Stimulated activated CD4-positive, alpha-beta T cell treated with anti-CD3 and anti-CD28 coated beads, TNF-alpha, amount 100 ng/mL, for 48 hours (primary cell): Measurements from ENCODE around the gene KLHL17.
A peak's percentile ranks its signal among the peaks of the same experiment; 100 is the strongest.
"Not testable (repeated sequence)": the region's sequence is repeated elsewhere in the genome, so short reads cannot be mapped to it uniquely, and the experiment has no call there.

Experiments used
- DNase-seq, 3 donors: peaks; one replicate each; pipeline ENCODE4 v3.0.0-alpha.2; 2020; ENCODE audit warnings: low read depth in 3 of 3

The KLHL17 gene

DNA sequence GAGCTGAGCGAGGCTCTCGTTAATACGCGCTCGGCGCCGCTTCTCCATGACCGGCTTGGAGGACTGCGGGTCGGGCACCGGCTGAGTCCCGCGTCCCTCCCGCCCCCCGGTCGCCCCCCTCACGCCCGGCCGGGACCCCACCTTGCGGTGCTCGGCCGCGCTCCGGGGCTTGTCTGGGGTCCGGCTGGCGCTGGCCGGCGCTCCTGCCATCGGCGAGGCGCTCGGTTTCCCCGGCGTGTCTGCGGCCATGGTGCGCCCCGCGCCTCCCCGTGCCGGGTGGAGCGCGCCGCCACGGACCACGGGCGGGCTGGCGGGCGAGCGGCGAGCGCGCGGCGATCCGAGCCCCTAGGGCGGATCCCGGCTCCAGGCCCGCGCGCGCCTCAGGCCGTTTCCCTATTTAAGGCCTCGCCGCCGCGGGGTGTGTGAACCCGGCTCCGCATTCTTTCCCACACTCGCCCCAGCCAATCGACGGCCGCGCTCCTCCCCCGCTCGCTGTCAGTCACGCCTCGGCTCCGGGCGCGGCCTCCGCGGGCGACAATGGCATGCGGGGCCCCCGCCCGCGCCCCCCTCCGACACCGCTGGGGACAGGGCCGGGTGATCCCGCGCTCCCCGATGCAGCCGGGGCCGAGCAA lies 39.5 kb downstream of the KLHL17 start, which contains the start of gene HES4:
Gene HES4, minus strand, starts transcription at position 373 of the 632 bp plus-strand sequence. Its CDS starts 124 bp downstream, at position 249.
- DNase-seq = peak in 1 of 3 donors; percentile 65

DNA sequence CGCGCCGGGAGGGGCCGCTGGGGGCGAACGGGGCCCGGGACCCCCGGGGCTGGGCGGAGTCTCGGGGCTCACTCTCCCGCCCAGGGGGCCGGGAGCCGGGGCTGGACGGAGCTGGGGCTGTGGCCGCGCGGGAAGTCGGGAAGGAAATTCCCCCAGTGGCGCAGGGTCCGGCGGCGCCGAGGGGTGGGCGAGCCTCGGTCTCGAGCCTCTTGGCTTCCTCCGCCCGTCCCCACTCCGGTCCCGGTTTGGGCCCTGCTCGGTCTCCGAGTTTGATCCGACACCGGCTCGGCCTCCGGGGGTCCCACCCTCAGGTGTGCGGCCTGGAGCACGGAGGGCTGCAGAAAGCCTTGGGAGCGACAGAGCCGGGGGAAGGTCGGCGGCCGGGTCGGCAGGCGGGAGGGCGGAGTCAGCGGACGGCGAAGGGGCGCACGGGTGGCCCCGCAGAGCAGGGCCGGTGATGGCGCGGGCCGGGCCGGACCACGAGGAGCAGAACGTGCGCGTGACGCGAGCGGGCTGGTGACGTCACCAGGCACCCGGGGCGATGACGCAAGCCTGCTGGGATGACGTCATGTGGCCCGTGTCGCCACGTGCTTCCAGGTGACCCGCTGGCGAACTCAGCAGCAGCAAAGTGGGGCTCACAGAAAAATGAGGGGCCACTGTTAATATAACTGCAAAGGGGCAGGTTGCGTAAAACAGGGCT lies 40.1 kb downstream of the KLHL17 start:
- peak; percentile 42 to 63 (median 49) for DNase-seq

DNA sequence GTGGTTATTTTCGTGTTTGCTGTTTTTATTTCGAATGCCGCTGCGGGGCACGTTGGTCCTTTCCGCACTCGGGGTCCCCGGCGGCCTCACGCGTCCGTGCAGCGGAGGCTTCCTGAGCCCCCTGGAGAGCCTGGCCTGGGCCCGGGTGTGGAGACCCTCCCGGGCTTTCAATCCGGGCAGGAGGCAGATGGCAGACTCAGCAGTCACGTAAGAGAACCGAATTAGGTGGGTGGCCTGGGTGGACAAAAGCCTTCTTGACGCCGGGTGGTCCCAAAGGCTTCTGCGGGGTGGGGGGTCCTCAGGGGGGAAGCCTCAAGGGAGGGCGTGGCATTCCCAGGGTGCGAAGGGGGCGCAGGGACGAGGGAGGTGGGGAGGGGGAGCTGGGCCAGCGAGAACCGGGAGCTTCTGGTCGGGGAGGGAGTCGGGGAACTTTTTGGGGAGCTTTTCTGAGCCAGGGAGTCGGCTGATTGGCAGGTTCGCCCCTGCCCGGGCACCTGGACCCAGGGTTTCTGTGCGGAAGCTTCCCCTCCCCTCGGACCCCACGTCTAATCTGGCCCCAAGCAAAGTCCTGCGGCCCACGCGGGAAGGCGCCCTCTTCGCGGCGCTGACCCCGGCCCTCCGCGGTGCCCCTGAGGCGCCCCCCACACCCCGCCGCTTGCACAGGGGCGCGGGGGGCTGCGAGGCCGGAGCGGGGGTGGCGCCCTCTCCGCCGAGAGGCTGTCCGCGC lies 40.8 kb downstream of the KLHL17 start:
- DNase-seq = no peak

DNA sequence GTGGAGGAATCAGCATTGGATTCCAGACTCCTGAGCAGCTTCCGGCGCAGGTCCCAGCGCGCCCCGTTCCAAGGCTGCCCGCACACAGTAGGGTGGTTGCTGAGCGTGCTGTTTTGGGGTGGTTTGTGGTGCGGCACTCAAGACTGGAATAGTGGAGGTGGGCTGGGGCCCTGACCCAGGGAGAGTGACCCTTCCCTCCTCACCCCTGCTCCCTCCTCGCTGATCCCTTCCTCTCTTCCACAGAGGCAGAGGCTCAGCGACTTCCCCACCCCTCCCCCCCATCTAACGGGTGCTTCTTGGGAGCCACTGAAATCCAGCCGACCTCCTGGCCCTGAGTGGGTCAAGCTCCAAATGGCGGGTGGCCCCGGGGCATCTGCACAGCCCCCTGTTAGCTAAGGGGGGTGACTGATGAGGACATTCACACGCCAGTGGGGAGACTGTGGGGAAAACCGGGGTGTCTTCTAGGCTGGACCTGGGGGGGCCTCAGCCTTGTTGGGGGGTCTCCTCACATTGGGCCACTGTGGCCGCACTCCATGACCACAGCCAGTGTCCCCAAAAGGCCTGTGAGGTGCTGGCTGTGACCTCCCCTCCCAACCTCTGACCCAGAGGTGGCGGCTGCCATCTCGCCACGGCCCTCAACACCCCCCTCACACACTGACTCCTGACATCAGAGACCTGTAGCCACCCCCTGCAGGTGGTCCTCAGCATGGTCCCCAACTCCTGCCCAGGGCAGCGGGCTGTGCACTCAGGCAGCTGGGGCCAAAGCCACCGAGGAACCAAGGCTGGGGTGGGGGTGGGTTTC lies 43.4 kb downstream of the KLHL17 start:
- DNase-seq = no peak

DNA sequence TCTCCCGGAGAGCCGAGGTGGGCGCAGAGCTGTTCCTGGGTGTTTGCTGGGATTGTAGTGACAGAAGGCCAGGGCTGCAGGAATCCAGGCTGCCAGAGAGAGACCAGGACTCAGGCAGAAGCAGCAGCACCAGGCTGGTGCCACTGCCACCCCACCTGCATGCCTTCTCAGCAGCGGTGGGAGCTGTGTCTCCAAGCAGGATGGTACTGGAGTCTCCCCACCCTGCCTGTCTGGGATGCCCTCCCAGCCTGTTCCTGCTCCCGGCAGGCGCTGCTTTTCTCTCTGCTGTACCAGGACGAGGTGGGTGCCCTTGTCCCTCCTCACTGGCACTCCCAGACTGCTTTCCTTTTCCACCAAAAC lies 44.0 kb downstream of the KLHL17 start:
- no peak for DNase-seq

DNA sequence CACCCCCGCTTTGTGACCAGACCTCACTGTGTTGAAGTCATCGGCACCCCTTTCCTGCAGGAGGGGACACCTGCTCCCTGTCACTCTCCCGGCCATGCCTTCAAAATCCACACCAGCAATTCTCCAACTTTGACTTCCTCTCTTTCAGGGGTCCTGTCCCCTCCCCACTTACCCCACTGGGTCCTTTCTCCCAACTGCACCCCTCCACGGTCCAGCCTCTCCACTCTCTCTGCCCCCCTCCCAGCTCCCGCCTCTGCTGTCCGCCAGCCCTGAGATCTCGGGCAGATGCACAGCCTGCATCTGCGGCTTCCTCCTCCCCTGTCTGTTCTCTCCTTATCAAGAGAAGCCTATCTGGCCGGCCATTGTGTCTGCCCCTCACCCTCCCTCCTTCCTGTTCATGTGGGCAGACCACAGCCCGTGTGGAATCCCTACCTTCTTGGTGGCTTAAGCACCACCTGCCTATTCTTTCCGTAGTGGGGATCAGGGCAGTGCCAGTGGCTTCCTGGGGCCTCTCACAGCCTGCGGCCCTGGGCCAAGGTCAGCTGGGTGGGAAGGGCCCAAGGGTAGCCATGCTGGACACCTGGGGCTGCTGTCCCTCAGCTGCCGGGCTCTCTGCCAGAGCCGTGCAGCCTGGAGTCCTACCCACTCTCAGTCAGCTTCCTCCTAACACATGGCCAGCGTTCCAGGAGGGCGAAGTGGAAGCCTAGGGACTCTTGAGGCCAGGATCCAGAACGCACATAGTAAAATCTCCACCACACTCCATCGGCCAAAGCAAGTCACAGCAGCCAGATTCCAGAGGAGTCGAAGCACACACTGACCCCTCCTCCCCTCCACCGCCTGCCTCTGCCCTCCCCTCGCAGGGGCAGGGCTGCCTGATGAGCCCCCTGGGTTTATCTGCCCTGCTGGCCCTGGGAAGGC lies 44.7 kb downstream of the KLHL17 start:
- no peak for DNase-seq

DNA sequence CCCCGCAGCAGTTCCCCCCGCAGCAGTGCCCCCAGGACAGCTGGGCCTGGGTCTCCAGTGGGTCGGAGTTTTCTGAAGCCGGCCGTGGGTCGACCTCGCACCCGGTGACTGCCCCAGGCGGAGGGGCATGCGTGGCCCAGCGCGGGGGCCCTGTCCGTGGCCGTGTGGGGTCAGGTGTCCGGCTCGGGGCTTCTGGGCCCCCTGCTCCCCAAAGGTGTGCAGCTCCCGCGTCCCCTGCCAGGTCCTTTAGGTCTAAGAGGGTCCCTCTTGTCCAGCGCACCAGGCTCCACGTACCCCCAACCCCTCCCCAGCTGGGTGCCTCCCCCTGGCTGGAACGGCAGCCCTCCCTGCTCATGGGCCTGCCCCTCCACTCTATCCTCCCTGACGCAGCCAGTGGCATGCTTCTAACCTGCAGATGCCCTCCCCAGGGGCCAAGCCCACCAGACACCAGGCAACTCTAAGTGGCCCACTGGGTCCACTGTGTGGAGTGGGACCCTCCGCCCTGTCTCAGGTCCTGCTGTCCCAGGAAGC lies 45.5 kb downstream of the KLHL17 start:
- DNase-seq = no peak

DNA sequence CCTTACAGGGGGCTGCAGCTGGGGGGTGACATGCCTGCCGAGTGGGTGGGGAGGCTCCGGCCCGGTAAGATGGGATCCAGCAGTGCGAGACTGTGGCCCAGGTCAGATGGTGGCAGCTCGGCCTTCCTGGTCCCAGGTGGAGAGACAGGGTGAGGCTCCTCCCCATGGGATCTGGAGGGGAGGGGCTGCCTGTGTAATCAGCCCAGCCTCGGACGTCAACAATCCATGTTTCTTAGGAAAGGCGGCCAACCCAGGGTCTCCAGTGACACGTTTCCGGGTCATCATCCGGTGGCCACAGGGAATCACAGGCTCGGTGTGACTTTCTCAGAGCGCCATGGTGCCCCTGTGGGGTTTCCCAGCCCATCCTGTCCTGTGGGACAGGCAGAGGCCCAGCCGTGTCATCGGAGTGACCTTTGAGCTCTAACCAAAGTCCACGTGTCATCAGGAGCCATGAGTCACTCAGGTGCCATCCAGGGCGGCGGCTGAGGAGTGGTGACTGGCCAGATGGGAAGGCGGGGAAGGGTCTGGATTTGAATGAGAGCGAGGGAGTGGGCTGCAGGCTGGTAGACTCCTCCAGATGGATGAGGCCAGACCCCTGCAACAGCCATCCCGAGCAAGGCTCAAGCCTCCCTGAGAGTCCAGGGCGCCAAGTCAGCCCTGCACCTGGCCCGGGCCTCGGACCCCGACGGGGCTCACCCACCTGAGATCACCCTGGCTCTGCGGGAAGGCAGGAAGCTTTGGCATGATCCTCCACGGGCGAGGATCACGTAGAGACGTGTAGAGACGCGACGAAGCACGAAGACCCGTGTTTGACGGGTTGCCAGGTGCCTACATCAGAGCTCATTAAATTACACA lies 46.1 kb downstream of the KLHL17 start:
- DNase-seq = no peak

DNA sequence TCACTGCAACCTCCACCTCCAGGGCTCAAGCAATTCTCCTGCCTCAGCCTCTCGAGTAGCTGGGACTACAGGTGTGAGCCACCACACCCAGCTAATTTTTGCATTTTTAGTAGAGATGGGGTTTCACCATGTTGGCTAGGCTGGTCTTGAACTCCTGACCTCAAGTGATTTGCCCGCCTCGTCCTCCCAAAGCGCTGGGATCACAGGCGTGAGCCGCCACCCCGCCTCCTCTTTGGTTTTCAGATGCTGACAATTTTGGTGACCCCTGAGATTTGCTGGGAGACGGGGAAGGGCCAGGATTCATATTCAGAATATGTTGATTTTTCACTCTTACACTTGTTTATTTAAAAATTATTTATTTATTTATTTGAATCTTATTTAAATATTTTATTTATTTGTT lies 49.7 kb downstream of the KLHL17 start:
- not testable (repeated sequence) for DNase-seq

DNA sequence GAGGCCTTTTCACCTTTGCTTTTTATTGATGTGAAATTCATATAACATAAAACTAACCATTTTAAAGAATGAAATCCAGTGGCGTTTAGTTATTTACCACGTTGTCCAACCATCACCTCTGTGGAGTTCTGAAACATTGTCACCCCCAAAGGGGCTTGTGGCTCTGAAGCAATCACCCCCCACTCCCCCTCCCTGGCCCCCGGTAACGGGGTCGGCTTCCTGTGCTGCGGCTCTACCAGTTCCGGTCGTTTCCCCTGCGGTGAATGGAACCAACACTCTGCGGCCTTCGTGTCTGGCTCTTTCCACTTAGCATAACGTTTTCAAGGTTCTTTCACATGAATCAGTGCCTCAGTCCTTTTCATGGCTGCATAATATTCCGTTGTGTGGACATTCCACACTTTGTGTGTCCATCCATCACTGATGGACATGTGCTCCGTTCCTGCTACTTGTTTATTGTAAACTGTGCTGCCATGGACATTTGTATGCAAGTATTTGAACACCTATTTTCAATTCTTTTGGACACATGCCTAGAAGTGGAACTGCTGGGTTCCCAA lies 51.1 kb downstream of the KLHL17 start:
- DNase-seq = no peak

DNA sequence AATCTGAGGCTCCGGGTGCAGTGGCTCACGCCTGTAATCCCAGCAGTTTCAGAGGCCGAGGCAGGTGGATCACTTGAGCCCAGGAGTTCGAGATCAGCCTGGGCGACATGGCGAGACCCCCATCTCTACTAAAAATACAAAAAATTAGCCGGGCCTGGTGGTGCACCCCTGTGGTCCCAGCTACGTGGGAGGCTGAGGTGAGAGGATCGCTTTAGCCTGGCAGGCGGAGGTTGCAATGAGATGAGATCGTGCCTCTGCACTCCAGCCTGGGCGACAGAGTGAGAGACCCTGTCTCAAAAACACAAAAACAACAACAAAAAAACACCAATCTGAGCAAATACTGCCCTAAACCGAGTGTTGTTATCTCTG lies 52.3 kb downstream of the KLHL17 start:
- not testable (repeated sequence) for DNase-seq

DNA sequence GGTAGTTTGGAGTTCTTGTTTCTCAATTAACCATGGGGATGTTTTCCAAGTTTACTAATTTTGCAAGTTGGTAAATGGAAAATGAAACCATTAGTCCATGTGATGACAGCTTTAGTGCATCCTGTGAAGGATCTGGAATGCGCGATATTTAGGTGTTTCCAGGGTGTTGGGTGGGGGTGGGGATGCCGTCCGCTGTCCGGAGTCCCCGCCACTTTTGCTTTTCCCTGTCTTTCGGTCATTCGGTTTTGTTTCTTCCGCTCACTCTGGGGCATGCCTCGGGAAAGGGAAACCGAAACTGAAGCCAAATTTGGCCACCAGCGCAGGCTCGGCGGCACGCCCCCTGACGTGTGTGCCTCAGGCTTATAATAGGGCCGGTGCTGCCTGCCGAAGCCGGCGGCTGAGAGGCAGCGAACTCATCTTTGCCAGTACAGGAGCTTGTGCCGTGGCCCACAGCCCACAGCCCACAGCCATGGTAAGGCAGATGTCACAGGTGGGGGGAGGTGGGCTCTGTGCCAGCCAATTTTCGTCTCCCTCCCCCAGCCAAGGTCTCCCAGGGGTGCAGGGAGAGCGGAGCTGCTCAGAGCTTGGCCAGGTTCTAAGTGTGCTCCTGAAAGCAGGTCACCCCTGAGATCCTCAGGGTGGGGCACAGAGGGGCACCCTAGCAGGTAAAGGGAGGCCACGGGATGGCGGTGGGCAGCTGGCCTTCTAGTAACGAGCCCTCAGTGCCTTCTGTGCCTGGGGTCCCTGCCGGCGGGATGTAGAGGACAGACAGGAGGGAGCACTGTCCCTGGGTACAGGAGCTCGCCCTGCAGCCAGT lies 52.9 kb downstream of the KLHL17 start, which contains the start of gene ISG15:
Gene ISG15, plus strand, starts transcription at position 393 of the 817 bp plus-strand sequence. Its CDS starts 77 bp downstream, at position 470.
- peak; percentile 62 to 80 (median 73) for DNase-seq

DNA sequence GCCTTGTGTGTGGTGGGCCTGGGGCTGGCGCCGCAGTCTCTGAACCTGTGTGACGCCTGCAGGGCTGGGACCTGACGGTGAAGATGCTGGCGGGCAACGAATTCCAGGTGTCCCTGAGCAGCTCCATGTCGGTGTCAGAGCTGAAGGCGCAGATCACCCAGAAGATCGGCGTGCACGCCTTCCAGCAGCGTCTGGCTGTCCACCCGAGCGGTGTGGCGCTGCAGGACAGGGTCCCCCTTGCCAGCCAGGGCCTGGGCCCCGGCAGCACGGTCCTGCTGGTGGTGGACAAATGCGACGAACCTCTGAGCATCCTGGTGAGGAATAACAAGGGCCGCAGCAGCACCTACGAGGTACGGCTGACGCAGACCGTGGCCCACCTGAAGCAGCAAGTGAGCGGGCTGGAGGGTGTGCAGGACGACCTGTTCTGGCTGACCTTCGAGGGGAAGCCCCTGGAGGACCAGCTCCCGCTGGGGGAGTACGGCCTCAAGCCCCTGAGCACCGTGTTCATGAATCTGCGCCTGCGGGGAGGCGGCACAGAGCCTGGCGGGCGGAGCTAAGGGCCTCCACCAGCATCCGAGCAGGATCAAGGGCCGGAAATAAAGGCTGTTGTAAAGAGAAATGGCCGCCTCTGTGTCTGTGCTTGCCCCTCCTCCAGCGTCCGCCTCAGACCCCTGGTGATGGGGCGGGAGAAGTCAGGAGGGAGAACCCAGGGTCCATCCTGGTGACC lies 53.7 kb downstream of the KLHL17 start:
- no peak for DNase-seq

DNA sequence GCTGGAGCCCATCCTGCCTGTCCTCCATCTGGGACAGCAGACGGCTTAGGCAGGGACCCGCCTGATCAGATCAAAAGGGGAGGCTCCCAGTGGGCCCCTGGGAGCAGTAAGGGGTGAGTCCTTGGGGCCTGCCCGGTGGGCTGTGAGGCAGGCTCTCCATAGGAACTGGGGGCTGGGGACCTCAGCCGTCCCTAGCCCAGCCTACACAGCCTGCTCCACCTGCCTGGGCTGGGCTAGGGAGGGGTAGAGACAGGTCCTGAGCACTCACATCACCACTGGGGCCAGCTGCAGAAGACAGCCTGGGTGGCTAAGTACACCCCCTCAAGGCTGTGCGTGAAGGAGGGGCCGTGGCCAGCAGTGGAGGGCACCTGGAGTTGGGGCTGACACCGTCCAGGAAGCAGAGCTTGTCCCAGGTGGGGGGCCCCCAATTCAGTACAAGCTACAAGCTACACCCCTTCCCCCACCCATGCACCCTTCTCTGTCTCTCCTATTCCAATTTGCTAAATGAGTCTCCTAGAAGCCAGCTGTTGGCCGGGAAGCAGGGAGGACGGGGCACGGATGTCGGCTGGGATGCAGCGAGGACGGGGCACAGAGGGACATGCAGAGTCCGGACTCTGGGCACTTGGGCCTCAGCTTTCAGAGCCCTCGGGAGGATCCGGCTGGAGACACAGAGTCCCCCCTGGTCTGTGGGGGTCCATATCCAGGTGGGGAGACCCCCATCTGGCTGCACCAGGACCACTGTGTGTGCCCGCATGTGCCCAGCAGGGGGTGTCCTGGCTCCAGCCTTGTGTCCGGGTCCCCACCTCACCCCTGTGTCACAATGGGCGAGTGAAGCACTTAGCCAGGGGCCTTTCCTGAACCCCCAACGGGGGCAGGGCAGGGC lies 54.7 kb downstream of the KLHL17 start:
- no peak for DNase-seq
